Measurements from ENCODE around the gene TRIM40.

- TF ChIP-seq CTCF (optimal IDR thresholded peaks at IDR 0.05 in 1 of 3, IDR thresholded peaks at IDR 0.05 in 1 of 3, conservative IDR thresholded peaks at IDR 0.05 in 1 of 3; ENCODE audit: extremely low read depth in 1 of 3, insufficient read depth in 2 of 3, low read length in 3 of 3) (peak in 2 of 3 experiments; percentile 21 to 23), EZH2 (IDR thresholded peaks at IDR 0.05; ENCODE audit: low read length) (no peak)
Measured at GRCh38 chr6:30101444-30102413, 34.2 kb upstream of the TRIM40 start.

All from keratinocyte (primary cell).